Gastroesophageal sphincter (tissue), 4 donors: ENCODE results near the gene RSRC1. TPM values are rescaled to one million over a fixed set of nuclear protein-coding genes. Genes with fewer than 3 reads are reported as not detected.

Experiments
- ATAC-seq: fragments of 150-250 bp; one replicate; pipeline ENCODE4 v1.9.1; 2016; ENCODE audit warnings: mild to moderate bottlenecking, moderate library complexity
- H3K27ac ChIP-seq, 4 donors: fragments of 200-600 bp; sonication (generic) in 3 of 4; 1 replicate in 3 of 4; 2 replicates in 1 of 4; pipeline ENCODE4 v1.5.1; 2016 to 2019
- H3K27me3 ChIP-seq: fragments of 200-600 bp; sonication (generic); one replicate; pipeline ENCODE4 v1.5.1; 2019
- H3K36me3 ChIP-seq, 2 donors: fragments of 200-600 bp; sonication (generic); one replicate each; pipeline ENCODE4 v1.5.1; 2019; ENCODE audit warnings: control low read depth in 1 of 2
- H3K4me1 ChIP-seq, 3 donors: fragments of 200-600 bp; sonication (generic); 1 replicate in 2 of 3; 2 replicates in 1 of 3; pipeline ENCODE4 v1.5.1; 2016 to 2019; ENCODE audit warnings: control low read depth in 2 of 3
- H3K4me3 ChIP-seq, 2 donors: fragments of 200-600 bp; sonication (generic); one replicate each; pipeline ENCODE4 v1.5.1; 2019; ENCODE audit warnings: mild to moderate bottlenecking in 1 of 2, moderate library complexity in 1 of 2
- H3K9me3 ChIP-seq, 3 donors: fragments of 200-600 bp; sonication (generic); one replicate each; pipeline ENCODE4 v1.5.1; 2017 to 2019; ENCODE audit warnings: control low read depth in 2 of 3
- CTCF ChIP-seq, 4 experiments: fragments of 200-600 bp in 2 of 4; fragments of 450-650 bp in 2 of 4; sonication (generic) in 1 of 4; IDR thresholded peaks; one replicate each; pipeline ENCODE4 v1.5.1; 2017 to 2019; ENCODE audit warnings: antibody characterized with exemption in 4 of 4, mild to moderate bottlenecking in 2 of 4, moderate library complexity in 2 of 4
- EP300 ChIP-seq: sonication (generic); formaldehyde crosslinking; IDR thresholded peaks from one replicate; pipeline ENCODE4 v1.6.1; 2017; ENCODE audit warnings: antibody characterized with exemption, mild to moderate bottlenecking
- POLR2A ChIP-seq, 2 donors: fragments of 450-650 bp; IDR thresholded peaks; one replicate each; pipeline ENCODE4 v1.6.1; 2017; ENCODE audit warnings: antibody characterized with exemption in 2 of 2, mild to moderate bottlenecking in 2 of 2, moderate library complexity in 1 of 2
- POLR2AphosphoS5 ChIP-seq: sonication (generic); formaldehyde crosslinking; IDR thresholded peaks from one replicate; pipeline ENCODE4 v1.6.1; 2017; ENCODE audit warnings: antibody characterized with exemption
- WGBS, 2 donors: methylation state at CpG; one replicate each; pipeline ENCODE4 v1.1.5; 2018; ENCODE audit warnings: low coverage in 1 of 2; 5-methylcytosine and 5-hydroxymethylcytosine counted together
- total RNA-seq, 4 donors: library from RNA; depleted of rRNA; stranded (reverse); fragments of >200 nt; gene quantifications; one replicate each; pipeline ENCODE4 v1.1.0, GENCODE V29; 2016

RSRC1 gene
- total RNA-seq, 4 donors from 2014 or later = 40.6 to 66.0 (median 43.9) TPM

- 92 to 100% methylated on average over 1 to 3 of the region's 3 CpGs for WGBS, 2 donors
Measured at GRCh38 chr3:158247288-158247687, 137.4 kb downstream of the RSRC1 start.

GRCh38 chr3:158248261-158248660 is 138.4 kb downstream of the RSRC1 start:
- TF ChIP-seq EP300 (no peak), POLR2A (IDR thresholded peaks at IDR 0.05) (no peak), CTCF (IDR thresholded peaks at IDR 0.05) (no peak), POLR2AphosphoS5 (no peak)
- Histone ChIP-seq H3K4me1 (no peaks in the 10 kb centered on the region), H3K4me3 (no peak overlapping the region), H3K27me3 (no peaks in the 10 kb centered on the region), H3K36me3 (peaks cover 0 to 7% of the 10 kb centered on the region in 2 donors), H3K27ac (no peak overlapping the region), H3K9me3 (peaks cover 0 to 22% (median 0%) of the 10 kb centered on the region in 3 donors)
- no peak for ATAC-seq

More at GRCh38 chr3:158247288-158247687, 137.4 kb downstream of the RSRC1 start:
- Histone ChIP-seq H3K36me3 (peaks cover 0 to 7% of the 10 kb centered on the region in 2 donors), H3K4me3 (no peak overlapping the region), H3K27me3 (no peaks in the 10 kb centered on the region), H3K27ac (no peak overlapping the region), H3K4me1 (no peaks in the 10 kb centered on the region), H3K9me3 (peaks cover 0 to 22% (median 0%) of the 10 kb centered on the region in 3 donors)
- no peak for ATAC-seq
- TF ChIP-seq EP300 = no peak
- no peak for TF ChIP-seq POLR2AphosphoS5
- no peak for TF ChIP-seq POLR2A (IDR thresholded peaks at IDR 0.05)
- no peak for TF ChIP-seq CTCF (IDR thresholded peaks at IDR 0.05)

- no peaks in the 10 kb centered on the region for H3K4me1 ChIP-seq
- no peak overlapping the region for H3K27ac ChIP-seq
- no peak for ATAC-seq
- no peak for TF ChIP-seq POLR2AphosphoS5
- no peak for TF ChIP-seq EP300
- TF ChIP-seq CTCF (IDR thresholded peaks at IDR 0.05) = no peak
- TF ChIP-seq POLR2A (IDR thresholded peaks at IDR 0.05) = no peak
- no peaks in the 10 kb centered on the region for H3K27me3 ChIP-seq
- 58 to 78% methylated on average over 2 of the region's 2 CpGs for WGBS, 2 donors
- H3K36me3 ChIP-seq = peaks cover 0 to 7% of the 10 kb centered on the region in 2 donors
- H3K9me3 ChIP-seq = peaks cover 0 to 14% (median 0%) of the 10 kb centered on the region in 3 donors
- H3K4me3 ChIP-seq = no peak overlapping the region
Measured at GRCh38 chr3:158249183-158249582, 139.3 kb downstream of the RSRC1 start.

- no peaks in the 10 kb centered on the region for H3K9me3 ChIP-seq
- no peaks in the 10 kb centered on the region for H3K4me1 ChIP-seq
- no peak for ATAC-seq
- no peak overlapping the region for H3K4me3 ChIP-seq
- no peaks in the 10 kb centered on the region for H3K27me3 ChIP-seq
- H3K27ac ChIP-seq = no peak overlapping the region
- 77 to 81% methylated on average over 3 of the region's 3 CpGs for WGBS, 2 donors
- no peak for TF ChIP-seq CTCF (IDR thresholded peaks at IDR 0.05)
- no peak for TF ChIP-seq POLR2A (IDR thresholded peaks at IDR 0.05)
- no peak for TF ChIP-seq EP300
- TF ChIP-seq POLR2AphosphoS5 = no peak
- H3K36me3 ChIP-seq = peaks cover 0 to 4% of the 10 kb centered on the region in 2 donors
Measured at GRCh38 chr3:158258619-158259018, 148.7 kb downstream of the RSRC1 start.

GRCh38 chr3:158260392-158260791 is 150.5 kb downstream of the RSRC1 start:
- Histone ChIP-seq H3K4me1 (no peaks in the 10 kb centered on the region), H3K27ac (no peak overlapping the region), H3K36me3 (peaks cover 0 to 4% of the 10 kb centered on the region in 2 donors), H3K9me3 (peaks cover 0 to 9% (median 0%) of the 10 kb centered on the region in 3 donors), H3K4me3 (no peak overlapping the region), H3K27me3 (no peaks in the 10 kb centered on the region)
- TF ChIP-seq CTCF (IDR thresholded peaks at IDR 0.05) (no peak), EP300 (no peak), POLR2A (IDR thresholded peaks at IDR 0.05) (no peak), POLR2AphosphoS5 (no peak)
- ATAC-seq = no peak
- 92 to 94% methylated on average over 2 to 3 of the region's 4 CpGs for WGBS, 2 donors
